ENCODE results near the gene POU6F2. TPM values are rescaled to one million over a fixed set of nuclear protein-coding genes. Genes with fewer than 3 reads are reported as not detected.

The POU6F2 gene
- total RNA-seq, 1 experiment from 2014 or later = 0.27 TPM

DNA sequence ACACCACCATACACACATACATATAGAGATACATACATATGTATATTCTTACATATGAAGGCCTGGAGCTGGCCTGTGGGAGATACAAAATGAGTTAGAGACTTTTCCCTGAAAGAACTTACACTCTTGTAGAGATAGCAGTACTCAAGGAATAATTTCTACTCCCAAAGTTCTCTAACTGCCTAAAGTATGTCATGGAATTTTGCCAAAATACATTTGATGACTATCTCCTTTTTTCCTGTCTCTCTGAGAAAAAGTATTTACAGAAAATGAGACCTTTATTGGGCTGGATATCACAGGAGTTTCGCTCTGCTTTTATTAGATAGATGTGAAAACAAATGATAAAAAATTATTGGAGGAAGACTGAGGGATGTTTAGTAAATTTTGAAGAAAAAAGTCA, 220.1 kb downstream of the POU6F2 start:
- H3K4me1 ChIP-seq (ENCODE audit: control insufficient read depth in 1 of 2, insufficient read depth in 2 of 2, low read length in 2 of 2) = no peaks in the 10 kb centered on the region
- intact Hi-C loops (cut with micrococcal nuclease) = no loop called here
- no peak for ATAC-seq
- no peaks in the 10 kb centered on the region for H3K79me2 ChIP-seq (ENCODE audit: insufficient read depth, low read length)
- no peak overlapping the region for H3K27ac ChIP-seq (ENCODE audit: low read depth, low read length)
- H3K4me2 ChIP-seq (ENCODE audit: low read length) = no peak overlapping the region
- peaks cover 21% of the 10 kb centered on the region; the same call in 1 of the 2 replicates for H3K27me3 ChIP-seq (ENCODE audit: insufficient read depth, low read length)
- H3K9me3 ChIP-seq (ENCODE audit: control insufficient read depth in 1 of 2, insufficient read depth in 1 of 2, low read depth in 1 of 2, low read length in 2 of 2) = no peaks in the 10 kb centered on the region
- no peak for DNase-seq (ENCODE audit: low read depth, low spot score)
- no peak overlapping the region for H3K9ac ChIP-seq (ENCODE audit: low read length)
- TF ChIP-seq SP1 (IDR thresholded peaks at IDR 0.05; ENCODE audit: low read depth) (no peak), ELF1 (IDR thresholded peaks at IDR 0.05; ENCODE audit: borderline replicate concordance, low read depth) (no peak), SIN3A (IDR thresholded peaks at IDR 0.05; ENCODE audit: low read depth) (no peak), RAD21 (IDR thresholded peaks at IDR 0.05; ENCODE audit: low read depth) (no peak)
- TF ChIP-seq, protein P1, sequence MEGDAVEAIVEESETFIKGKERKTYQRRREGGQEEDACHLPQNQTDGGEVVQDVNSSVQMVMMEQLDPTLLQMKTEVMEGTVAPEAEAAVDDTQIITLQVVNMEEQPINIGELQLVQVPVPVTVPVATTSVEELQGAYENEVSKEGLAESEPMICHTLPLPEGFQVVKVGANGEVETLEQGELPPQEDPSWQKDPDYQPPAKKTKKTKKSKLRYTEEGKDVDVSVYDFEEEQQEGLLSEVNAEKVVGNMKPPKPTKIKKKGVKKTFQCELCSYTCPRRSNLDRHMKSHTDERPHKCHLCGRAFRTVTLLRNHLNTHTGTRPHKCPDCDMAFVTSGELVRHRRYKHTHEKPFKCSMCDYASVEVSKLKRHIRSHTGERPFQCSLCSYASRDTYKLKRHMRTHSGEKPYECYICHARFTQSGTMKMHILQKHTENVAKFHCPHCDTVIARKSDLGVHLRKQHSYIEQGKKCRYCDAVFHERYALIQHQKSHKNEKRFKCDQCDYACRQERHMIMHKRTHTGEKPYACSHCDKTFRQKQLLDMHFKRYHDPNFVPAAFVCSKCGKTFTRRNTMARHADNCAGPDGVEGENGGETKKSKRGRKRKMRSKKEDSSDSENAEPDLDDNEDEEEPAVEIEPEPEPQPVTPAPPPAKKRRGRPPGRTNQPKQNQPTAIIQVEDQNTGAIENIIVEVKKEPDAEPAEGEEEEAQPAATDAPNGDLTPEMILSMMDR (IDR thresholded peaks at IDR 0.05 in 2 of 3, conservative IDR thresholded peaks at IDR 0.05 in 1 of 3; ENCODE audit: borderline replicate concordance in 1 of 3, insufficient read depth in 1 of 3, low read depth in 2 of 3, low read length in 2 of 3) = no peak
- no peaks in the 10 kb centered on the region for H3K36me3 ChIP-seq (ENCODE audit: control insufficient read depth in 1 of 2, insufficient read depth in 2 of 2, low read length in 2 of 2)
- ChIA-PET CTCF (no interaction called here), POLR2A (no interaction called here), RAD21 (ENCODE audit: low non-redundant PET in 1 of 2, low total read pairs in 2 of 2, uncharacterized antibody in 2 of 2, unreplicated experiment in 2 of 2) (no interaction called here)
- no peak overlapping the region for H3K4me3 ChIP-seq (replicated peaks in 1 of 2; ENCODE audit: low read depth in 1 of 2, low read length in 2 of 2)
- H4K20me1 ChIP-seq (ENCODE audit: insufficient read depth) = no peaks in the 10 kb centered on the region
- H3K9me2 ChIP-seq (ENCODE audit: insufficient read depth) = no peaks in the 10 kb centered on the region
- BruUV-seq (replicated peaks) = no TSS peak
- no peak overlapping the region for H2AFZ ChIP-seq (ENCODE audit: low read depth, low read length, poor library complexity, severe bottlenecking)

DNA sequence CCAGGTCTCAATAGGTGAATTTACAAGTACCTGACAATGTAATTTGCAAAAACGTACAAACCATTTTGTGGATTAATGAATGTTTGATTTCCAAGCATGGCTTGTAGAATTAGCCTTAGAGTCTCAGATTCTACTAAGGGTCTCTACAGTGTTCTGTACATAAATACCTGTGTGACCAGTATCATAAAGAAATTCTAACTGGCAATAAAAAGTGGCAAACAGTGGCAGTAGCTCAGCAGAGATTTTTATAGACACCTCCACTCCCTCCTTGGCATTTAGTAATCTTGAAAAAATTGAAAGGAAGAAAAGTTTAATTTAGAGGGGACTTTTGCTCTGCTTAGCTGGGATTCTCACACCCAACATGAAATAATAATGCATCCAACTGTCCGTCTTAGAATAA, 220.8 kb downstream of the POU6F2 start:
- ATAC-seq (no peak), DNase-seq (ENCODE audit: low read depth, low spot score) (no peak)
- CTCF ChIA-PET = no interaction called here
- Histone ChIP-seq H3K4me1 (ENCODE audit: control insufficient read depth in 1 of 2, insufficient read depth in 2 of 2, low read length in 2 of 2) (no peaks in the 10 kb centered on the region), H3K36me3 (ENCODE audit: control insufficient read depth in 1 of 2, insufficient read depth in 2 of 2, low read length in 2 of 2) (no peaks in the 10 kb centered on the region), H3K27ac (ENCODE audit: low read depth, low read length) (no peak overlapping the region), H3K79me2 (ENCODE audit: insufficient read depth, low read length) (no peaks in the 10 kb centered on the region), H2AFZ (ENCODE audit: low read depth, low read length, poor library complexity, severe bottlenecking) (no peak overlapping the region), H3K27me3 (ENCODE audit: insufficient read depth, low read length) (peaks cover 22% of the 10 kb centered on the region; the same call in 1 of the 2 replicates), H3K9me3 (ENCODE audit: control insufficient read depth in 1 of 2, insufficient read depth in 1 of 2, low read depth in 1 of 2, low read length in 2 of 2) (no peaks in the 10 kb centered on the region), H3K4me3 (replicated peaks in 1 of 2; ENCODE audit: low read depth in 1 of 2, low read length in 2 of 2) (no peak overlapping the region), H4K20me1 (ENCODE audit: insufficient read depth) (no peaks in the 10 kb centered on the region), H3K4me2 (ENCODE audit: low read length) (no peak overlapping the region), H3K9ac (ENCODE audit: low read length) (no peak overlapping the region), H3K9me2 (ENCODE audit: insufficient read depth) (no peaks in the 10 kb centered on the region)
- no peak for TF ChIP-seq POLR2AphosphoS5 (IDR thresholded peaks at IDR 0.05; ENCODE audit: low read depth, low read length)
- TF ChIP-seq POLR2A (IDR thresholded peaks at IDR 0.05; ENCODE audit: borderline replicate concordance, extremely low read depth, insufficient read depth, insufficient read length) = no peak
- TF ChIP-seq, protein P2, sequence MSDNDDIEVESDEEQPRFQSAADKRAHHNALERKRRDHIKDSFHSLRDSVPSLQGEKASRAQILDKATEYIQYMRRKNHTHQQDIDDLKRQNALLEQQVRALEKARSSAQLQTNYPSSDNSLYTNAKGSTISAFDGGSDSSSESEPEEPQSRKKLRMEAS (IDR thresholded peaks at IDR 0.05) = no peak
- TF ChIP-seq, protein P3, sequence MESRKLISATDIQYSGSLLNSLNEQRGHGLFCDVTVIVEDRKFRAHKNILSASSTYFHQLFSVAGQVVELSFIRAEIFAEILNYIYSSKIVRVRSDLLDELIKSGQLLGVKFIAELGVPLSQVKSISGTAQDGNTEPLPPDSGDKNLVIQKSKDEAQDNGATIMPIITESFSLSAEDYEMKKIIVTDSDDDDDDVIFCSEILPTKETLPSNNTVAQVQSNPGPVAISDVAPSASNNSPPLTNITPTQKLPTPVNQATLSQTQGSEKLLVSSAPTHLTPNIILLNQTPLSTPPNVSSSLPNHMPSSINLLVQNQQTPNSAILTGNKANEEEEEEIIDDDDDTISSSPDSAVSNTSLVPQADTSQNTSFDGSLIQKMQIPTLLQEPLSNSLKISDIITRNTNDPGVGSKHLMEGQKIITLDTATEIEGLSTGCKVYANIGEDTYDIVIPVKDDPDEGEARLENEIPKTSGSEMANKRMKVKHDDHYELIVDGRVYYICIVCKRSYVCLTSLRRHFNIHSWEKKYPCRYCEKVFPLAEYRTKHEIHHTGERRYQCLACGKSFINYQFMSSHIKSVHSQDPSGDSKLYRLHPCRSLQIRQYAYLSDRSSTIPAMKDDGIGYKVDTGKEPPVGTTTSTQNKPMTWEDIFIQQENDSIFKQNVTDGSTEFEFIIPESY (IDR thresholded peaks at IDR 0.05; ENCODE audit: extremely low read depth, insufficient replicate concordance, low read length) = no peak
- TF ChIP-seq CEBPB (IDR thresholded peaks at IDR 0.05; ENCODE audit: low read depth) = no peak
- no peak for TF ChIP-seq JUND (IDR thresholded peaks at IDR 0.05)
- no peak for TF ChIP-seq ELF1 (IDR thresholded peaks at IDR 0.05; ENCODE audit: borderline replicate concordance, low read depth)
- no peak for TF ChIP-seq EZH2phosphoT487 (IDR thresholded peaks at IDR 0.05; ENCODE audit: borderline replicate concordance)
- BruUV-seq (replicated peaks) = no TSS peak
- intact Hi-C loops (cut with micrococcal nuclease) = no loop called here
- POLR2A ChIA-PET = no interaction called here
- RAD21 ChIA-PET (ENCODE audit: low non-redundant PET in 1 of 2, low total read pairs in 2 of 2, uncharacterized antibody in 2 of 2, unreplicated experiment in 2 of 2) = no interaction called here
